Activated CD8-positive, alpha-beta memory T cell treated with anti-CD3 and anti-CD28 coated beads, Interleukin-2, amount 50 U/mL, for 4 hours (primary cell): ENCODE data around the gene HOXA5.

Experiments
- DNase-seq: peaks from one replicate; pipeline ENCODE4 v3.0.0-alpha.2; 2020

HOXA5 gene

GRCh38 chr7:27143023-27143949, at the start of gene HOXA5:
HOXA5 (minus strand) TSS chr7:27143681; CDS start chr7:27143607, 74 bp downstream.
- no peak for DNase-seq

- no peak for DNase-seq
Measured at GRCh38 chr7:27192546-27193334, 49.3 kb upstream of the HOXA5 start.

GRCh38 chr7:27191833-27192545, 48.5 kb upstream of the HOXA5 start:
- DNase-seq = no peak

DNA sequence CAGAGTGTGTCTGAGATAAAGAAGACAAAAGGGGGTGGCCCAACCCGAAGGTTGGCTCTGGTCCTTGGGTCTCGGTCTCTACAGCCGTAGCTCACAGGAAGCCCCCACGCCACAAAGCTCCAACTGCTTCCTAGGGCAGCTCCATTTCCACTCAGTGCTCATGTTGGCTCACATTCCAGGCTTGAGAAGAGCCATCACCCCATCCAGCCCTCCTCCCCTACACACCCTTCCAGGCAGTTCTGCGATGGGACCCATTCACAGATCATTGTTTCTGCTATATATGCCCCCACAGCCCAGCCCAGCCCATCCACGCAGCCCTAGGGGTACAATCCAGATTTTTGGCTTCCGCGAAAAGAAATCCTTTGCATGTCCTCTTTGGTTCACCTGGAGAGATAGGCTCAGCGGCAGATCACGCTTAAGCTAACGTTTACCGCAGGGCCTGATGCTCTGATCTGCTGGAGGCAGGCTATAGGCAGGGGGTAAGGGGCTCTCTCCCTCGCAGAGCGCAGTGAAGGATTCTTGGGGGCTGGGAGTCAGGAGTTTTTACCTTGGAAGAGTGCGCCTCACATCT, 47.8 kb upstream of the HOXA5 start:
- DNase-seq = no peak

DNA sequence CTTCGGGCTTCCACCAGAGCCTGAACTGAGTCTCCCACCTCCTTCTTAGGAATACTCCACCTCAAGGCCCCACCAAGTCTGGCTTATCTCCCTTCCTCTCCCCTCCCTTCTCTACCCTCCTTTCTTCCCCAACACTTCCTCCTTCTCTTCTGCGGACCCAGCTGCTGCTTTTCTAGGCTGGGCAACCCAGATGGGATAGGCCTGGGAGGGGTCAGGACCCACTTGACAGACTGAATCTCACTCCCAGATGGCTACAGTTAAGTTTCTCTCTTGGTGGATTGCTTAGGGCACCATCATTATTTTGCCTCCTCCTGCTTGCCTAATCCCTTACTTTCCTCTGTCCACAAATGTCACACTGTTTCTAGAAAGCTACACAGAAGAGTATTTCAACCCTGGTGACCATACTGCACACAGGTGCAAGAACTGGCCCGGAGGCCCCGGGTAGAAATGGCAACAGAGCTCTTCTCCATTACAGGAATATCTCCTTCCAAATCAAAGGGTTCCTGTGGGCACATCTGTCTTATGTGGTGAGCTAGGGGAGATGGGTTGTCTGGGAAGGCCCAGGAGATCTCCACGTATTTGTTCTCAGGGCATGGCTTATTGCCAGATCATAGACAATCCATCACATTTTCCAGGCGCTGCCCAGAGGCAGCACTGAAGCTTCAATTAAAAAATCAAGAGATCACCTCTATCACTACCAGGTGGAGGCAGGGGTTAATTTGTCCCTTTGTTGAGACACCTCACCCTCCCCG, 46.7 kb upstream of the HOXA5 start:
- DNase-seq = no peak

- no peak for DNase-seq
Measured at GRCh38 chr7:27189295-27189996, 46.0 kb upstream of the HOXA5 start.

DNA sequence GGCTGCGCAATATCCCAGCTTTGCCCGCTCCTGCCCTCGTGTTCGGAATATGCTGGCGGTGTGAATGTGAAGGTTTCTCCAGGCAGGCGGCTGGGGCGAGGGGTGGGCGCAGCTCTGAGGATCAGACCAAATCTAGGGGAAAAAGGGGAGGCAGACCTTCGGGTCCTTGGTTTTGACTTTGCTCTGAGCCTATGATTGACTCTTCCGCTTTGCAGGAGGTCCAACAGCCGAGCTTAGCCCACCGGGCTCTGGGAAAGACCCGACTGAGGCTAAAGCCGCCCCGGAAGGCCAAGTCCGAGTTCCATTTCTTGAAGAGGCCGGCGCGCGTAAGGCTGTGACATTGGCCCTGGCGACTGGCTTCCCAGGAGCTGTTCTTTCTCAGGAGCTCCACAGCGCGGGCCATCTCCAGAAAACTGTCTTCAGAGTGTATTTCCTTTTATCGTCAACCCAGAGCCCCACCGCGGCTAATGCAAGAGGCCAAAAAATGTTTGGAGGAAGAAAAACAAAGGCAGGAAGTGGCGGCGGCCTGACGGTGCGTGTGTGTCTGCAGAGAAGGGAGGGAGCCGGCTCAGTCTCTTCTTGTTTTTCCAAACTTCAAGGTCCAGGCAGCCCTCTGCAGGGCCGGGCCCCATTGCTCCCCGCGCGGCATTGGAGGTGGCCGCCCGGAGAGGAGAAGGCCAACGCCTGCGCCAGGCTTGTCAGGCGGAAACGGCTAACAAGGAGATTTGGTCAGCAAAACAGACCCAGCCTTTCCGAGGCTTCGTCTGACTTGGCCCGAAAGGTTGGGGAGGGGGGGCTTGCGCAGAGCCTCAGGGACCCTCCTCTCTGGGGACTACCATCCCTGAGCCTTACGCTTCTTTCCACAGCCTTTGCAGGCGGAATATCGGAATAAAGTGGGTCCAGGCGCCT, 45.2 kb upstream of the HOXA5 start:
- no peak for DNase-seq

- DNase-seq = no peak
Measured at GRCh38 chr7:27187475-27188385, 44.2 kb upstream of the HOXA5 start.

DNA sequence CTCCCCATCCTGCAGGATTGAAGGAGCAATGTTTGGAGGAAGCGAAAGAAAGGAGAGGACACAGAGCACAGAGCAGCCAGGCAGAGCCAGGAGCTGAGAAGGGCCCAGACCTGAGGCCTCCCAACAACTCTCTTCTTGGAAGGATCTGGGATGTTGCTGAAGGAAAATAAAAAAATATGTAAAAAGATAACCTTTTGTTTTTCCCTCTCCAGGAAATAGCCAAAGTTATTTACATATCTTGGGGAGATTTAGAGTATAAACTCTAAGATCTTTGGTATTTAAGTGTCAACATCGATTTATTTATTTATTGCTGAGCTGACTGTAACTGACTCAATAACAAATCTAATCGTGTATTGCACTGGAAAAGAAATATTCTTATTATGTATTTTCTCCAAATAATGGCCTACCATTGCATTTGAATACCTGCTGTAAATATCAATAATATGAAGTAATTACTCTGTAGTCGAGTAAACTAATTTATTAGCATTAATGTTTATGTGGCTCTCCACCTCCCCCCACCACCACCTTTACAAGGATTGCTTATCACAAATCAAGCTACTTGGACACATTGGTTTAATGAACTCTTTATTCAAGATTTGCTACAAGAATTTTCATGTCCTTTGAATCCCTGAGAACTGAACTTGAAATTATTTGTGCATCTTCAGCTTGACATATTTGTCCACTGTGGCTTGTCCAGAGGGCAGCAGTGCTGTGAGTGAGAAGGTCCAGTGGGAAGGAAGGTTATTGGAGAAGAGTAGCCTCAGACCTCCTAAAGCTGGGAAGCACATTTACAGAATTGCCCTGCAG, 43.4 kb upstream of the HOXA5 start:
- DNase-seq = no peak

- DNase-seq = no peak
Measured at GRCh38 chr7:27185854-27186667, 42.6 kb upstream of the HOXA5 start.

DNA sequence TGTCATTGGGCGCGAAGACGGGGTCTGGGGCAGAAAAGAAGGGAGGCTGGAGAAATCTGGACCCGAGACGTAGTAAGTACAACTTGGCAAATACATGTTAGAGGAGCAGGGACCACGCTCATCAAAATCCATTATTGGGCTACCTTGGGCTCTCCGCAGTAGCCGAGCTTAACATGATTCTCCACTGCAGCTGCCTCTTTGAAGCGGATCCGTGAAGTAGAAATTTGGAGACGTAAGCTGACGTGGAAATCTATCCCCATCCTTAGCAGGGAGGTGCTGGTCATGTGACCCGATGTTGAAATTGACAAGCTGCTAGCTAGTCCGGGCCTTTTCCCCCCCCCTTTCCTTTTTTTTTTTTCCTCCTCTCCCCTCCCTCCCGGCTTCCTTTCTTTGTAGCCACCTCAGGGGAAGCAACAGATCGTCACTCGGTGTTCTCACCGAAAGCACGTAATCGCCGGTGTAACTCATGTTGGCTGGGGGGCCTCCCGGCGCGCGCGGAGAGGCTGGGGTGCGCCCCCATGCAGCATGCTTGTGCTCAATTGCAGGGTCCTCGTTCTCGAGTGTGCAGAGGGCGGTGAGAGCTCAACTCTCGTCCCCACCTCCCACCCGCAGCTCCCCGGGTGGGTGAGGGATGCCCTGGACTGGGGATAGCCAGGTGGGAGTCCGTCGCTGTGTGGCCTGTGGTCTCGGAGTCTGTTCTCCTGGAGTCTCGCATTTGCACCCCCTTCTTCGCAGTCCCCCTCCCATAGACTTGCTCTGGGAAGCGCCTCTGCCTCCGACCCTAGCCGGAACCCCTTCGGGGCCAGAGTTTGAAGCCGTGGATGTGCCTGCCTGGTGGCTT, 41.8 kb upstream of the HOXA5 start, which contains the start of gene HOXA11:
Gene HOXA11, minus strand, starts transcription at position 220 of the 841 bp plus-strand sequence. Its CDS starts 88 bp downstream, at position 132.
- DNase-seq = no peak

GRCh38 chr7:27184337-27185012, 41.0 kb upstream of the HOXA5 start:
- peak; percentile 24 for DNase-seq

- no peak for DNase-seq
Measured at GRCh38 chr7:27183682-27184336, 40.3 kb upstream of the HOXA5 start.

DNA sequence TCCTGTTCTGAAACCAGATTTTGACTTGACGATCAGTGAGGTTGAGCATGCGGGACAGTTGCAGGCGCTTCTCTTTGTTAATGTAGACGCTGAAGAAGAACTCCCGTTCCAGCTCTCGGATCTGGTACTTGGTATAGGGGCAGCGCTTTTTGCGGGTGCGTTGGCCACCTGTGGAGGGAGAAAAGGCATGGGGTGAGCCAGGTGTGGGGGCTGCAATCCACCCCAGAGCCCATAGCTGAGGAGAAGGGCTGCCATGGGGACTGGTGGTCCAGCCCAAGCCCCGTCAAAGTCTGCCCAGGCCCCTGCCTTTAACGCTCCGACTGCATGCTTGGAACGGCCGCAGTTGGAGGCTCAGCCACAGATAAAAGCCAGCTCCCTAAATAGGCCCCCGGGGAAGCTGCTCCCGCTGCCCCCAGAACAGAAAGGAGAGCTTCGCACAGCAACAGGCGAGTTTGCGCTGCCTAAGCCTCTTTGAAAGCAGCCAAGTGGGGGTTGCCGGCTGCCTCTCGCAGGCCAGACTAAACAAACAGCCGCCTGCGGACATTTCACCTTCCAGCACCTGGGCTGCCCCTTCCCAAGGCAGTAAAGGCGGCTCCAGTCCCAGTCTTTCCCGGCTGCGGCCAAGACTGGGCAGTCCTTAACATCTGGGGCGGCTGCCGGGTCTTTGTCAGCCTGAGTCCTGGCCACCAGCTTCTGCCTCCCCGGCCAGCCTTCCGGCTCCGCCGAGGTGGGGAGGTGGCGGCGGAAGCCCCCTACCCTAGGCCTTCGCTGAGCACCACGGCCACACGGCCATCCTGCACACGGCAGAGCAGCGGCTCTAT, 39.6 kb upstream of the HOXA5 start:
- DNase-seq = no peak
